GM12892 (cell line): ENCODE results near the gene SLC2A3.
"Not testable (repeated sequence)": the region's sequence is repeated elsewhere in the genome, so short reads cannot be mapped to it uniquely, and the experiment has no call there.

Source experiments
- POLR2A ChIP-seq: IDR thresholded peaks from 2 replicates; pipeline ENCODE4 v1.6.1; 2011; ENCODE audit warnings: low read depth, low read length, control low read depth
- POLR2AphosphoS5 ChIP-seq: IDR thresholded peaks from 2 replicates; pipeline ENCODE4 v1.6.1; 2011; ENCODE audit warnings: low read depth, low read length, control low read depth

- TF ChIP-seq POLR2AphosphoS5, POLR2A: not testable (repeated sequence)
These were observed 46.3 kb upstream of the SLC2A3 start for GRCh38 chr12:7982332-7982735.
